MM.1S (cell line): ENCODE data around the gene PIK3CD.

Experiments
- DNase-seq: peaks from one replicate; pipeline ENCODE4 v3.0.0-alpha.2; 2015
- H2AFZ ChIP-seq: fragments of 300-600 bp; sonication (generic); 2 replicates; pipeline ENCODE4 v1.6.0; 2016; ENCODE audit warnings: antibody characterized with exemption, low read length
- H3F3A ChIP-seq: fragments of 300-600 bp; sonication (generic); 2 replicates; pipeline ENCODE4 v1.6.1; 2016; ENCODE audit warnings: mild to moderate bottlenecking, antibody characterized with exemption, low read length, moderate library complexity, mixed read lengths; ENCODE audit not compliant: insufficient read depth
- H3K27ac ChIP-seq: fragments of 300-600 bp; sonication (generic); 2 replicates; pipeline ENCODE4 v1.5.1; 2016; ENCODE audit warnings: mild to moderate bottlenecking, low read length
- H3K27me3 ChIP-seq: fragments of 300-600 bp; sonication (generic); replicated peaks from 2 replicates; pipeline ENCODE4 v1.6.0; 2016; ENCODE audit warnings: low read length; ENCODE audit not compliant: insufficient read depth
- H3K36me3 ChIP-seq: fragments of 300-600 bp; sonication (generic); replicated peaks from 2 replicates; pipeline ENCODE4 v1.6.1; 2016; ENCODE audit warnings: mild to moderate bottlenecking, low read length, mixed read lengths; ENCODE audit not compliant: insufficient read depth
- H3K4me1 ChIP-seq: fragments of 300-600 bp; sonication (generic); 2 replicates; pipeline ENCODE4 v1.6.1; 2016; ENCODE audit warnings: low read length, mixed read lengths
- H3K4me2 ChIP-seq: fragments of 300-600 bp; sonication (generic); 2 replicates; pipeline ENCODE4 v1.6.0; 2016; ENCODE audit warnings: low read depth, low read length
- H3K4me3 ChIP-seq: fragments of 300-600 bp; sonication (generic); 2 replicates; pipeline ENCODE4 v1.5.1; 2016; ENCODE audit warnings: low read length, mixed read lengths
- H3K79me2 ChIP-seq: fragments of 300-600 bp; sonication (generic); 2 replicates; pipeline ENCODE4 v1.6.1; 2016; ENCODE audit warnings: mixed run types, low read length, mixed read lengths
- H3K9ac ChIP-seq: fragments of 300-600 bp; sonication (generic); 2 replicates; pipeline ENCODE4 v1.6.1; 2016; ENCODE audit warnings: low read length, mixed read lengths
- H3K9me2 ChIP-seq: fragments of 300-600 bp; sonication (generic); replicated peaks from 2 replicates; pipeline ENCODE4 v1.6.1; 2016; ENCODE audit warnings: mild to moderate bottlenecking, low read length, mixed read lengths; ENCODE audit not compliant: insufficient read depth
- H3K9me3 ChIP-seq: fragments of 300-600 bp; sonication (generic); replicated peaks from 2 replicates; pipeline ENCODE4 v1.6.1; 2016; ENCODE audit warnings: mild to moderate bottlenecking, low read length, mixed read lengths; ENCODE audit not compliant: insufficient read depth
- H4K20me1 ChIP-seq: fragments of 300-600 bp; sonication (generic); 2 replicates; pipeline ENCODE4 v1.6.1; 2016; ENCODE audit warnings: mild to moderate bottlenecking, low read length, moderate library complexity, mixed read lengths; ENCODE audit not compliant: insufficient read depth
- EZH2 ChIP-seq: fragments of 300-600 bp; sonication (generic); optimal IDR thresholded peaks from 2 replicates; pipeline ENCODE3; 2017; ENCODE audit warnings: low read depth, mild to moderate bottlenecking, antibody characterized with exemption, low read length, mixed read lengths
- EZH2phosphoT487 ChIP-seq: fragments of 300-600 bp; sonication (generic); IDR thresholded peaks from 2 replicates; pipeline ENCODE4 v1.6.1; 2018; ENCODE audit warnings: antibody characterized with exemption, low read length
- TF ChIP-seq, protein P1 (sequence below): fragments of 300-600 bp; sonication (generic); IDR thresholded peaks from 2 replicates; pipeline ENCODE4 v1.5.1; 2016; ENCODE audit warnings: antibody characterized with exemption, low read length, mixed read lengths

PIK3CD gene

DNA sequence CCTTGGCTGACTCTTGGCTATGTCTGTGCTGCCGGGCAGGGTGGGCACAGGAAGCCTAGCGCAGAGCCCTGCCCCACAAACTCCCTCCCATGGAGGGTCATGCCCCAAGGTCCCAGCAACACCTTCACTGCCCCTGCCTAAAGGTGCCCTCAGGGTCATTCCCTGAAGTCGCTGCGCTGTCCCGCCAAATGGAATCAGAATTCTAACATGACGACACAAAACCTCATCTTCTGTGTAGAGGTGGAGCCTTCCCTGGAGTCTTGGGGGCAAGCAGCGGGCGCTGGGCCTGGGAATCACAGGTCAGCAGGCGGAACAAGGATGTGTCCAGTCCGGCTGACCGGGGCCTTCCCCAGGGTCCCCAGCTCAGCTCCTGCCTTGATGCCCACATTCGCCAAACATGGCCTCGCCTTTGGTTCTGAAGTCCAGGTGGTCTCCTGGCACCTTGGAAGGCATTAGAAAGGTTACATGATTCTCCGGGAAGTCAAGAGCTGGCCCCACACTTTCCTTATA, 45.5 kb upstream of the PIK3CD start:
- no peak overlapping the region for H2AFZ ChIP-seq
- H3K9me2 ChIP-seq = no peaks in the 10 kb centered on the region
- no peaks in the 10 kb centered on the region for H3K4me1 ChIP-seq
- H3K27me3 ChIP-seq = no peaks in the 10 kb centered on the region
- no peak for DNase-seq
- TF ChIP-seq, protein P1, sequence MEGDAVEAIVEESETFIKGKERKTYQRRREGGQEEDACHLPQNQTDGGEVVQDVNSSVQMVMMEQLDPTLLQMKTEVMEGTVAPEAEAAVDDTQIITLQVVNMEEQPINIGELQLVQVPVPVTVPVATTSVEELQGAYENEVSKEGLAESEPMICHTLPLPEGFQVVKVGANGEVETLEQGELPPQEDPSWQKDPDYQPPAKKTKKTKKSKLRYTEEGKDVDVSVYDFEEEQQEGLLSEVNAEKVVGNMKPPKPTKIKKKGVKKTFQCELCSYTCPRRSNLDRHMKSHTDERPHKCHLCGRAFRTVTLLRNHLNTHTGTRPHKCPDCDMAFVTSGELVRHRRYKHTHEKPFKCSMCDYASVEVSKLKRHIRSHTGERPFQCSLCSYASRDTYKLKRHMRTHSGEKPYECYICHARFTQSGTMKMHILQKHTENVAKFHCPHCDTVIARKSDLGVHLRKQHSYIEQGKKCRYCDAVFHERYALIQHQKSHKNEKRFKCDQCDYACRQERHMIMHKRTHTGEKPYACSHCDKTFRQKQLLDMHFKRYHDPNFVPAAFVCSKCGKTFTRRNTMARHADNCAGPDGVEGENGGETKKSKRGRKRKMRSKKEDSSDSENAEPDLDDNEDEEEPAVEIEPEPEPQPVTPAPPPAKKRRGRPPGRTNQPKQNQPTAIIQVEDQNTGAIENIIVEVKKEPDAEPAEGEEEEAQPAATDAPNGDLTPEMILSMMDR = no peak
- no peak for TF ChIP-seq EZH2phosphoT487
- no peak for TF ChIP-seq EZH2
- H3K79me2 ChIP-seq = no peaks in the 10 kb centered on the region
- no peaks in the 10 kb centered on the region for H3F3A ChIP-seq
- H3K4me2 ChIP-seq = no peak overlapping the region
- H3K4me3 ChIP-seq = no peak overlapping the region
- no peak overlapping the region for H3K9ac ChIP-seq
- no peaks in the 10 kb centered on the region for H4K20me1 ChIP-seq
- H3K9me3 ChIP-seq = no peaks in the 10 kb centered on the region
- no peak overlapping the region for H3K27ac ChIP-seq
- H3K36me3 ChIP-seq = no peaks in the 10 kb centered on the region

- H3K36me3 ChIP-seq = no peaks in the 10 kb centered on the region
- H3K4me1 ChIP-seq = no peaks in the 10 kb centered on the region
- H3K9ac ChIP-seq = no peak overlapping the region
- TF ChIP-seq, protein P1 = no peak
- TF ChIP-seq EZH2phosphoT487 (no peak), EZH2 (no peak)
- H3F3A ChIP-seq = no peaks in the 10 kb centered on the region
- no peaks in the 10 kb centered on the region for H3K27me3 ChIP-seq
- H3K4me3 ChIP-seq = no peak overlapping the region
- H4K20me1 ChIP-seq = no peaks in the 10 kb centered on the region
- DNase-seq = no peak
- no peak overlapping the region for H3K4me2 ChIP-seq
- H3K27ac ChIP-seq = no peak overlapping the region
- no peaks in the 10 kb centered on the region for H3K79me2 ChIP-seq
- no peaks in the 10 kb centered on the region for H3K9me3 ChIP-seq
- no peak overlapping the region for H2AFZ ChIP-seq
- no peaks in the 10 kb centered on the region for H3K9me2 ChIP-seq
Observed at GRCh38 chr1:9606458-9606857, 45.1 kb upstream of the PIK3CD start.

DNA sequence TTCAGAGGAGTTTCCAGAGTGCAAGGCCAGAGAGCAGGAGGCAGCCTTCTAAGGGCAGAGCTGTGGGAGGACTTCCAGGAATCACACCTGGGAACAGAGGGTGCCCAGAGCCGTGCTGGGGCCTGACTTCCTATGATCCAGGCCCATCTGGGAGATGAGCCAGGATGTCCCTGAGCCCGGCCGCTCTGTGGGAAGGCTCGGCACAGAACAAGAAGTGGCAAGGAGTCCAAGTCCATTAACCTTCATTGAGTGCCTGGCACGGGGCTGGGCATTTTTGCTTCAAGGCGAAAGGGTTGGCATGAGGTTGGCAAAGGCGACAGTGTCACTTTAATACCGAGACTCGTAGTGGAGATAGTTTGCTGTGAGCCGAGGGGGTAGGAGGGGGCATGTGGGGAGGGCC, 44.6 kb upstream of the PIK3CD start:
- Histone ChIP-seq H3K4me1 (no peaks in the 10 kb centered on the region), H4K20me1 (no peaks in the 10 kb centered on the region), H3K4me3 (no peak overlapping the region), H3F3A (no peaks in the 10 kb centered on the region), H3K9ac (no peak overlapping the region), H3K4me2 (no peak overlapping the region), H2AFZ (no peak overlapping the region), H3K27me3 (no peaks in the 10 kb centered on the region), H3K79me2 (no peaks in the 10 kb centered on the region), H3K9me3 (no peaks in the 10 kb centered on the region), H3K27ac (no peak overlapping the region), H3K9me2 (no peaks in the 10 kb centered on the region), H3K36me3 (no peaks in the 10 kb centered on the region)
- no peak for TF ChIP-seq EZH2phosphoT487
- TF ChIP-seq, protein P1 = no peak
- TF ChIP-seq EZH2 = no peak
- DNase-seq = no peak

DNA sequence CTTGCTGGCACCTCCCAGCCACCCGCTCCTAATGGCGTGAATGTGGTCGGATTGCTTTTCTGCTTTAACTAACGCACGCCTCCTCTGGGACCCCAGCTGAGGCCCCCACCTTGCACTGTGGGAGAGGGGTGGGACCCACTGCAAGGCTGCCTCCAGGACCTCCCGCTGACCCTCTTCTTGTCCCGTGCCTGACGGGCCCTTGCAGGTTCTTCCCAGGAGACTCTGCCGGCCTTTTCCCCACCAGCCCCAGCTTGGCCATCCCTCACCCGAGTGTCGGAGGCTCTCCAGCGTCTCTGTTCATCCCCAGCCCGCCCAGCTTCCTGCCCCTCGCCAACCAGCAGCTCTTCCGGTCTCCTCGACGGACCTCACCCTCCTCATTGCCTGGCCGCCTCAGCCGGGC, 44.2 kb upstream of the PIK3CD start:
- Histone ChIP-seq H3K9me2 (no peaks in the 10 kb centered on the region), H3K9me3 (no peaks in the 10 kb centered on the region), H4K20me1 (no peaks in the 10 kb centered on the region), H3K27ac (no peak overlapping the region), H3K36me3 (no peaks in the 10 kb centered on the region), H3K4me2 (no peak overlapping the region), H3K27me3 (no peaks in the 10 kb centered on the region), H3K79me2 (no peaks in the 10 kb centered on the region), H3K4me1 (no peaks in the 10 kb centered on the region), H3K9ac (no peak overlapping the region), H3K4me3 (no peak overlapping the region), H3F3A (no peaks in the 10 kb centered on the region), H2AFZ (no peak overlapping the region)
- no peak for DNase-seq
- TF ChIP-seq, protein P1 = no peak
- TF ChIP-seq EZH2 (no peak), EZH2phosphoT487 (no peak)
